Thyroid gland (tissue), 4 donors: Measurements from ENCODE around the gene RNU6-7. TPM values are rescaled to one million over a fixed set of nuclear protein-coding genes. Genes with fewer than 3 reads are reported as not detected.

Experiments
- DNase-seq, 2 donors: peaks; one replicate each; pipeline ENCODE4 v3.0.0-alpha.2; 2019
- H3K27ac ChIP-seq, 3 donors: fragments of 200-600 bp; sonication (generic); 1 replicate in 2 of 3; 2 replicates in 1 of 3; pipeline ENCODE4 v1.5.1; 2016 to 2019; ENCODE audit warnings: mild to moderate bottlenecking in 1 of 3, moderate library complexity in 1 of 3
- H3K27me3 ChIP-seq: fragments of 200-600 bp; sonication (generic); one replicate; pipeline ENCODE4 v1.5.1; 2019
- H3K36me3 ChIP-seq, 2 donors: fragments of 200-600 bp; sonication (generic); one replicate each; pipeline ENCODE4 v1.5.1; 2016 to 2019
- H3K4me1 ChIP-seq, 2 donors: fragments of 200-600 bp; sonication (generic); one replicate each; pipeline ENCODE4 v1.5.1; 2017 to 2019
- H3K4me3 ChIP-seq, 3 donors: fragments of 200-600 bp; sonication (generic); replicated peaks in 1 of 3; 1 replicate in 2 of 3; 2 replicates in 1 of 3; pipeline ENCODE4 v1.5.1; 2016; ENCODE audit warnings: mild to moderate bottlenecking in 1 of 3
- H3K9me3 ChIP-seq: fragments of 200-600 bp; sonication (generic); one replicate; pipeline ENCODE4 v1.5.1; 2017
- CTCF ChIP-seq, 6 experiments: fragments of 200-600 bp in 3 of 6; fragments of 450-650 bp in 3 of 6; sonication (generic) in 3 of 6; IDR thresholded peaks; one replicate each; pipeline ENCODE4 v1.5.1; 2016 to 2019; ENCODE audit warnings: antibody characterized with exemption in 6 of 6, mild to moderate bottlenecking in 2 of 6, inconsistent platforms in 1 of 6, moderate library complexity in 1 of 6
- POLR2A ChIP-seq, 2 donors: fragments of 450-650 bp; IDR thresholded peaks; one replicate each; pipeline ENCODE4 v1.6.1; 2017; ENCODE audit warnings: antibody characterized with exemption in 2 of 2, mild to moderate bottlenecking in 2 of 2, moderate library complexity in 1 of 2
- WGBS, 2 donors: methylation state at CpG; one replicate each; pipeline ENCODE4 v1.1.5; 2017; 5-methylcytosine and 5-hydroxymethylcytosine counted together
- intact Hi-C: fragments of 100-400 bp; cut with DNase I; formaldehyde crosslinking; loops from one replicate; pipeline ENCODE4 v1.15.1; 2023
- total RNA-seq, 4 donors: library from RNA; depleted of rRNA; stranded (reverse); fragments of >200 nt; gene quantifications; one replicate each; pipeline ENCODE4 v1.2.3, GENCODE V29; 2016

The RNU6-7 gene
- total RNA-seq, 4 donors from 2014 or later, result not detected

GRCh38 chr14:32209471-32209870 lies 7.6 kb downstream of the RNU6-7 start:
- no peak overlapping the region for H3K4me3 ChIP-seq
- no peaks in the 10 kb centered on the region for H3K9me3 ChIP-seq
- TF ChIP-seq CTCF (IDR thresholded peaks at IDR 0.05), result no peak
- TF ChIP-seq POLR2A (IDR thresholded peaks at IDR 0.05), result no peak
- intact Hi-C loops, result loop anchor here (10.0 kb wide), 1 partner anchor 45 kb away; no protein-coding TSS in a partner anchor
- H3K27me3 ChIP-seq, result no peaks in the 10 kb centered on the region
- H3K4me1 ChIP-seq, result no peaks in the 10 kb centered on the region
- no peaks in the 10 kb centered on the region for H3K36me3 ChIP-seq
- DNase-seq, result no peak
- no peak overlapping the region for H3K27ac ChIP-seq

DNA sequence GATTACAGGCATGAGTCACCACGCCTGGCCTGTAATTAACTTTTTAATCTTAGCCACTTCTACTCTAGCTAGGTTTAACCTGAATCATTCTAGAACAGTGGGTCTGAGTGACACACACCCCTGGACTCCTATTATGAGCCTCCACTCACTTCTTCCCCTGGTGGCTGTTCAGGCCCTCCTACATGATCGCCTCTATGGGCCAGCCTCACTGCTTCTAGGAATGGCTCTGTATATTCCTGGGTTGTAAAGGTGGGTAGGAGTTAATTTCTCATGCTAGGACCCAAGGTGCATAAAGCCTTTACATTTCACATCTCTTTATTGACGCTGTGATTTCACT lies 9.2 kb downstream of the RNU6-7 start:
- 92 to 94% methylated on average over 3 of the region's 3 CpGs for WGBS, 2 donors
- intact Hi-C loops, result no loop called here
- DNase-seq, result no peak
- no peaks in the 10 kb centered on the region for H3K4me1 ChIP-seq
- no peaks in the 10 kb centered on the region for H3K36me3 ChIP-seq
- H3K27ac ChIP-seq, result no peak overlapping the region
- TF ChIP-seq CTCF (IDR thresholded peaks at IDR 0.05), result no peak
- no peak for TF ChIP-seq POLR2A (IDR thresholded peaks at IDR 0.05)
- no peaks in the 10 kb centered on the region for H3K27me3 ChIP-seq
- no peak overlapping the region for H3K4me3 ChIP-seq
- no peaks in the 10 kb centered on the region for H3K9me3 ChIP-seq

GRCh38 chr14:32212833-32213232 lies 11.0 kb downstream of the RNU6-7 start:
- TF ChIP-seq CTCF (IDR thresholded peaks at IDR 0.05), result no peak
- TF ChIP-seq POLR2A (IDR thresholded peaks at IDR 0.05), result no peak
- no peak for DNase-seq
- no peaks in the 10 kb centered on the region for H3K9me3 ChIP-seq
- H3K36me3 ChIP-seq, result no peaks in the 10 kb centered on the region
- no peaks in the 10 kb centered on the region for H3K27me3 ChIP-seq
- H3K27ac ChIP-seq, result no peak overlapping the region
- intact Hi-C loops, result no loop called here
- H3K4me3 ChIP-seq, result no peak overlapping the region
- H3K4me1 ChIP-seq, result no peaks in the 10 kb centered on the region

DNA sequence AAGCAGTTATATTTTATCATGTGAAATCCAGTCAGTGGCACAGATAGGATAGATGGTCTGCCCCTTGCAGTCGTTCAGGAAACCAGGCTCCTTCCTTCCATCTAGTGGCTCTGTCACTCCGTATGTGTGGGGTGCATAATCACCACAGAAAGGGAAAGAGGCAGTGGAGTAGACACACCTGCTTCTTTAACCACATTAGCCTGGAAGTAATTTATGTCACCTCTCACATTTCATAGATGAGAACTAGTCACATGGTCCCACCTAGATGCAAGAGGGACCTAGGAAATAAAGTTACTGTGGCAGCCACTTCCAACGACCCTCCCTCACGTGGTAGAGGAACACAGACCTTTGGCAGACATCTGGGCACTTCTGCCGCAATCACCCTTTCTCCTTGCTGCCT lies 15.5 kb downstream of the RNU6-7 start:
- Histone ChIP-seq H3K9me3 (no peaks in the 10 kb centered on the region), H3K27me3 (no peaks in the 10 kb centered on the region), H3K4me3 (no peak overlapping the region), H3K27ac (no peak overlapping the region), H3K4me1 (no peaks in the 10 kb centered on the region), H3K36me3 (no peaks in the 10 kb centered on the region)
- intact Hi-C loops, result no loop called here
- TF ChIP-seq CTCF (IDR thresholded peaks at IDR 0.05) (no peak), POLR2A (IDR thresholded peaks at IDR 0.05) (no peak)
- no peak for DNase-seq
- 51 to 55% methylated on average over 5 of the region's 5 CpGs for WGBS, 2 donors

DNA sequence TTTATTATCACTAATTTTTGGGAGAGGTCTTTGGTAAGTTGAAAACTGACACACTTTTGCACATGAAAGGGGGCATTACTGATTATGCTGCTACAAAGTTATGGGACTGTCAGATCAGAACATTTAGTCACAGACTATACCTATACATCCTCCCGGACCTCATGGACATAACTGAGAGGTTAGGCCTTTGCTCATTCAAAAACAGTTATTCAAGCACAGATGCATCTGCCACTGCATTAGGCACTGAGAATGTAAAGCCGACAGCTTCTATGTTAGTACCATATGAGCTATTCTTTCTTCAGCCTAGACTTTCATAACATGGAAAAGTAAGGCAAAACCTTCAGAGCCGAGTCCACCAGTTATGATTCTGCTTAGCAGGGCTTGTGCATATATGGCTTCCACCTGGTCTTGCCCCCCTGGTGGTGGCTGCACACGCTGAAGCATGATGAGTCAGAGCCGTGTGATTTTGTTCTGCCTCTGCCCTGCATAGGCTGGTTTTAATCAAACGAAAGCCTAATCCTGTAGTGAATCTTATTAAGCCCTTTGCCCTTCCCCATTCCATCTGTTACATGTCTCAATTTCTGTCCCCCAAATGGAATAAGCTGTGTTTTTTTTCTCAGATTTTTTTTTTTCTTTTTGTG lies 23.0 kb downstream of the RNU6-7 start:
- Histone ChIP-seq H3K27ac (peak overlapping the region; percentile 78 to 94 (median 84)), H3K4me1 (peaks cover 37 to 47% of the 10 kb centered on the region in 2 donors), H3K9me3 (no peaks in the 10 kb centered on the region), H3K4me3 (no peak overlapping the region), H3K36me3 (no peaks in the 10 kb centered on the region), H3K27me3 (no peaks in the 10 kb centered on the region)
- WGBS, 2 donors, result 58 to 68% methylated on average over 6 of the region's 6 CpGs
- intact Hi-C loops, result no loop called here
- DNase-seq, result peak; percentile 64 to 72
- no peak for TF ChIP-seq POLR2A (IDR thresholded peaks at IDR 0.05)
- peak in 4 of 6 experiments; percentile 26 to 44 (median 32) for TF ChIP-seq CTCF (IDR thresholded peaks at IDR 0.05)
